Stimulated activated naive CD8-positive, alpha-beta T cell treated with anti-CD3 and anti-CD28 coated beads, Interleukin-15, amount 100 ng/mL, for 72 hours (primary cell): Measurements from ENCODE around the gene ALPK3.

Experiments used
- ATAC-seq: fragments of 150-1000 bp; cut with Tn5 transposase; 2 replicates; pipeline ENCODE4 v1.10.0; 2021; ENCODE audit warnings: mild to moderate bottlenecking, moderate library complexity
- DNase-seq, 2 donors: peaks; one replicate each; pipeline ENCODE4 v3.0.0; 2021 to 2022
- H3K27ac Mint-ChIP-seq, 2 donors: one replicate each; pipeline ENCODE4 v1.8.0; 2022; ENCODE audit warnings: mild to moderate bottlenecking in 2 of 2, mixed read lengths in 2 of 2, moderate library complexity in 2 of 2
- H3K27me3 Mint-ChIP-seq: one replicate; pipeline ENCODE4 v1.8.0; 2022; ENCODE audit warnings: mixed read lengths
- H3K4me1 Mint-ChIP-seq: one replicate; pipeline ENCODE4 v1.8.0; 2022; ENCODE audit warnings: mild to moderate bottlenecking, mixed read lengths
- H3K4me3 Mint-ChIP-seq, 2 donors: one replicate each; pipeline ENCODE4 v1.8.0; 2022; ENCODE audit warnings: mild to moderate bottlenecking in 2 of 2, mixed read lengths in 2 of 2, moderate library complexity in 1 of 2
- H3K9me3 Mint-ChIP-seq, 2 donors: one replicate each; pipeline ENCODE4 v1.8.0; 2022; ENCODE audit warnings: mixed read lengths in 2 of 2

Gene ALPK3

GRCh38 chr15:84829428-84829827, 12.3 kb downstream of the ALPK3 start:
- Mint-ChIP-seq H3K27ac (no peak overlapping the region), H3K4me3 (no peak overlapping the region), H3K9me3 (no peaks in the 10 kb centered on the region), H3K27me3 (no peaks in the 10 kb centered on the region), H3K4me1 (no peaks in the 10 kb centered on the region)
- no peak for ATAC-seq
- DNase-seq: no peak

GRCh38 chr15:84830036-84830435, 12.9 kb downstream of the ALPK3 start:
- Mint-ChIP-seq H3K27ac (no peak overlapping the region), H3K9me3 (no peaks in the 10 kb centered on the region), H3K4me3 (no peak overlapping the region), H3K27me3 (no peaks in the 10 kb centered on the region), H3K4me1 (no peaks in the 10 kb centered on the region)
- DNase-seq: no peak
- no peak for ATAC-seq

- Mint-ChIP-seq H3K27ac (no peak overlapping the region), H3K4me3 (no peak overlapping the region), H3K9me3 (no peaks in the 10 kb centered on the region), H3K4me1 (no peaks in the 10 kb centered on the region), H3K27me3 (peaks cover 2% of the 10 kb centered on the region)
- DNase-seq: no peak
- no peak for ATAC-seq
These were observed 13.9 kb downstream of the ALPK3 start for GRCh38 chr15:84831028-84831427.

- no peak for DNase-seq
- Mint-ChIP-seq H3K9me3 (no peaks in the 10 kb centered on the region), H3K27me3 (peaks cover 8% of the 10 kb centered on the region), H3K27ac (no peak overlapping the region), H3K4me3 (no peak overlapping the region), H3K4me1 (no peaks in the 10 kb centered on the region)
- ATAC-seq: no peak
These were observed 14.5 kb downstream of the ALPK3 start for GRCh38 chr15:84831613-84832012.

DNA sequence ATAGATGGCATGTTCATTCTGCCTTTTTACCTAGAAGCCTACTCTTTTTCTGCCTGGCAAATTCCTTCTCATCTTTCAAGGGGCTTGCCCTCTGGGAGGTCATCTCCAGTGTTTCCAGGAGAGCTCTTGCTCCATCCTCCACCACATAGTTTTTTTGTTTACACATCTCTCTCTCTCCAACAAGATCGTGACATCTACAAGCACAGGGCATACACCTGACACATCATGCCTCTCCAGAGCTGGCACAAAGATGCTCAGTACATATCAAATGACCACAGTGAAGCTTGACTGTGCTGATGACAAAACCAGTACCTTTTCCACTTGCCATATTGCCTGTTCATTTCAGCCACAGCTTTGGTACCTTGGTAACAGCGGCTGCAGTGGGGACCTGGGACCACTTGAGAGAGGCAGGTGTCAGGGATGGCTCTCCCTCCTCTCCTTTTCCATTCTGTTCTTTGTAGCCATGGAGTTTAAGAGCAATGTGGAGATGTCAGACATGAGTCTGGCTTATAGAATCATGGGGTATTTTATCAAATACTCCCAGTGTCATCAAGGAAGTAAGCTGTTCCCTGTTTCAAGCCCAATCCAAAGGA, 15.4 kb downstream of the ALPK3 start:
- H3K27me3 Mint-ChIP-seq: peaks cover 9% of the 10 kb centered on the region
- no peaks in the 10 kb centered on the region for H3K9me3 Mint-ChIP-seq
- DNase-seq: no peak
- no peaks in the 10 kb centered on the region for H3K4me1 Mint-ChIP-seq
- no peak overlapping the region for H3K4me3 Mint-ChIP-seq
- no peak overlapping the region for H3K27ac Mint-ChIP-seq
- ATAC-seq: no peak

DNA sequence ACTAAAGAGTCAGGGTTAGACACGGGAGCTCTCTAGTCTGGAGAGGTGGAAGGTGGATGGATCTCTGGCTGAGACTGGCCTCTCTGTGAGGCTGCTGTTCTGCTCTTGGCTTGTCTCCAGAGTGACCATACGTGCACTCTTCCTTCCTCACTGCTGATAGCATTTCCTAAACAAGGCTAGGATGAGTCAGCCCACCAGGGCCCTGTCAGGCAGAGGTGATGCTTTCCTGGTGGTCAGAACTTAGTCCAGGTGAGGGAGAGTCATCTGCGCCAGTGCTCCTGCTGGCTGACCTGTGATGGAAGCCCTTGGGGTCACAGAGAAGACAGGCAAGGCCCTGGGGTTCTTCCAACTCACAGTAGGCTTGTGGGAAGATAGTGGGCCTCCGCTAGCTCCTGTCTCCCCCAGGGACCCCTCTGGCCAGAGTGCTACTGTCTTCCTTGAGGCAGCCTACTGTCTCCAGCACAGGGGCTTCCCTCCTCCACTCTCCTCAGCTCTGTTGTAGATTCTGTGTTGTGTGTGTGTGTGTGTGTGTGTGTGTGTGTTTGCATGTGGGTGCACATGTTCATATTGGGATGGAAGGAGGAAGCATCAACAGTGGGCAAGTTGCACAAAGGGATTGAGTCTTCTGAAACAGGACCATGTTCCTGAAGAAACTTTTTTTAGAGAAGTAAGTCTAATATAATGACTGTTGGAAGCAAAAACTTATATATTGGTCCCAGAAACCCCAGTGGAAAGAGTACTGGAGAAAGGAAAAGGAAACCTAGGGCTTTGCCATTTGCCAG, 16.5 kb downstream of the ALPK3 start:
- Mint-ChIP-seq H3K27me3 (peaks cover 9% of the 10 kb centered on the region), H3K9me3 (no peaks in the 10 kb centered on the region), H3K27ac (no peak overlapping the region), H3K4me3 (no peak overlapping the region), H3K4me1 (no peaks in the 10 kb centered on the region)
- ATAC-seq (no peak), DNase-seq (no peak)

GRCh38 chr15:84834229-84834955, 17.2 kb downstream of the ALPK3 start:
- Mint-ChIP-seq H3K9me3 (no peaks in the 10 kb centered on the region), H3K27me3 (peaks cover 9% of the 10 kb centered on the region), H3K4me3 (no peak overlapping the region), H3K27ac (no peak overlapping the region), H3K4me1 (no peaks in the 10 kb centered on the region)
- ATAC-seq: no peak
- no peak for DNase-seq

DNA sequence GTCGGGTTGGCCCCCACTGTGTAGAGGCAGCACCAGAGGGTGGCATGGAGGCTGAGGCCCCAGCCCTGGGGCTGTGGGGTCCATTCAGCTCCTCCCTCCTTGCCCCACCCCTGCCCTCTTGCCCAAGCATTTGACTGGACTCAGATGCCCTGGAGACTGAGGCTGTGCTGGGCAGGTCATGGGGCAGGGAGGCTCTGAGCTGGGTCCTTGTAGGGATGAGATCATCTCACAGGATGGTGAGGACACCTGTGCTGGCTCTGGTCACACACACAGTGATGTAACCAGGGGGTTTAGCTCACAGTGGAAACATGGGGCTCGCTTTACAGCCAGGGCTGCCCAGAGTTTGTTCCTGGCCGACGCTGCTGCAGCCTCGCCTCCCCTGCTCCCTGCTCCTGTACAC, 17.8 kb downstream of the ALPK3 start:
- Mint-ChIP-seq H3K27ac (no peak overlapping the region), H3K4me1 (no peaks in the 10 kb centered on the region), H3K4me3 (no peak overlapping the region), H3K9me3 (no peaks in the 10 kb centered on the region), H3K27me3 (peaks cover 9% of the 10 kb centered on the region)
- DNase-seq (no peak), ATAC-seq (no peak)

DNA sequence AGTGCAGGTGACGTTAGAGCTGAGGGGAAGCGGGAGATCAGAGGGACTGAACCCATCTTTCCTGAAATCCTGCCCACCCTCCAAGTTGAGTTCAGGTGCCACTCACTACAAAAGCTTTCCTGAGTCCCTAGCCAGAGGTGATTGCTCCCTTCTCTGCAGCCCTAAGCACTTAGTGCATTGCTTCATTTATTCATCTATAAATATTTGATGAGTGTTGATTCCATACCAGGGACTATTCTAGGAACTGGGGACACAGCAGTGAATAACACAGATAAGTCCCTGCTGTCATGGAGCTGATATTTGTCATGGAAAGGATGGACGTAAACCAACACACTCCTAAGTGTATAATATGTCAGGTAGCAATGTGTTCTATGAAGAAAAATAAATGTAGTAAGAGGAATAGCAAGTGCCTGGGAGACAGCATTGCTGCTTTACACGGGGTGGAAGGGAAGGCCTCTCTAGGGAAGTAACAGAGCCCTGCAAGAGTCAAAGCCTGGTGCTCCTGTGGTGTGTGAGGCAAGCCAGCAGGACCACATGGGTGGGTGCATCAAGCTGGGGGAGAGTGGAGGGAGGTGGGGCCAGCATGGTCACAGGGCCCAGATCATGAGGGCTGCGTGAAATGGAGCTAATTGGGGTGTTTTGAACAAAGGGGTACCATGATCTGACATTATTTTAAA, 18.6 kb downstream of the ALPK3 start:
- Mint-ChIP-seq H3K9me3 (no peaks in the 10 kb centered on the region), H3K4me3 (no peak overlapping the region), H3K4me1 (peaks cover 2% of the 10 kb centered on the region), H3K27ac (no peak overlapping the region), H3K27me3 (peaks cover 9% of the 10 kb centered on the region)
- no peak for ATAC-seq
- DNase-seq: no peak

DNA sequence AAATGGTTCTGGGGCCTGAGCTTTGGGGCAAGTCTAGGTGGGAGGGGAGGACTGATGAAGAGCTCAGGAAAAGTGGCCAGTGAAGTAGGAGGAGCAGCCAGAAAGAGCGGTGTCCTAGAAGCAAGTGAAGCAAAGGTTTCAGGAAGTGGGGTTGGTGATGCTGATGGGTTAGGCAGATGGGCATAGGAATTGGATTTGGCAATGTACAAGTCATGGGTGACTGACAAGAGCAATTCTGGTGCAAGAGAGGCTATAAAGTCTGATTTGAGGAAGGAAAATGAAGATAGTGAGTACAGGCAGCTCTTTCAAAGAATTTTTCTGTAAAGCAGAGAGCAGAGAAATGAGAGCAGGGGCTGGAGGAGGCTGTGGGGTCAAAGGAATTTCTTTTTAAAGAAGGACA, 19.7 kb downstream of the ALPK3 start:
- no peaks in the 10 kb centered on the region for H3K9me3 Mint-ChIP-seq
- H3K27me3 Mint-ChIP-seq: peaks cover 9% of the 10 kb centered on the region
- no peak for DNase-seq
- peak overlapping the region; percentile 13 to 31 for H3K27ac Mint-ChIP-seq
- H3K4me3 Mint-ChIP-seq: no peak overlapping the region
- ATAC-seq: no peak
- H3K4me1 Mint-ChIP-seq: peaks cover 4% of the 10 kb centered on the region

- peak overlapping the region in 1 of 2 donors; percentile 2 for H3K27ac Mint-ChIP-seq
- no peak overlapping the region for H3K4me3 Mint-ChIP-seq
- H3K4me1 Mint-ChIP-seq: peaks cover 4% of the 10 kb centered on the region
- peaks cover 9% of the 10 kb centered on the region for H3K27me3 Mint-ChIP-seq
- ATAC-seq: no peak
- H3K9me3 Mint-ChIP-seq: no peaks in the 10 kb centered on the region
- no peak for DNase-seq
These were observed 22.6 kb downstream of the ALPK3 start for GRCh38 chr15:84839714-84840113.

GRCh38 chr15:84840255-84840654, 23.1 kb downstream of the ALPK3 start:
- Mint-ChIP-seq H3K27me3 (peaks cover 9% of the 10 kb centered on the region), H3K4me1 (peaks cover 4% of the 10 kb centered on the region), H3K4me3 (no peak overlapping the region), H3K9me3 (no peaks in the 10 kb centered on the region), H3K27ac (no peak overlapping the region)
- ATAC-seq (no peak), DNase-seq (no peak)

GRCh38 chr15:84840741-84841429, 23.7 kb downstream of the ALPK3 start:
- Mint-ChIP-seq H3K4me3 (no peak overlapping the region), H3K27me3 (peaks cover 8% of the 10 kb centered on the region), H3K4me1 (peaks cover 4% of the 10 kb centered on the region), H3K9me3 (no peaks in the 10 kb centered on the region), H3K27ac (no peak overlapping the region)
- no peak for DNase-seq
- ATAC-seq: no peak

DNA sequence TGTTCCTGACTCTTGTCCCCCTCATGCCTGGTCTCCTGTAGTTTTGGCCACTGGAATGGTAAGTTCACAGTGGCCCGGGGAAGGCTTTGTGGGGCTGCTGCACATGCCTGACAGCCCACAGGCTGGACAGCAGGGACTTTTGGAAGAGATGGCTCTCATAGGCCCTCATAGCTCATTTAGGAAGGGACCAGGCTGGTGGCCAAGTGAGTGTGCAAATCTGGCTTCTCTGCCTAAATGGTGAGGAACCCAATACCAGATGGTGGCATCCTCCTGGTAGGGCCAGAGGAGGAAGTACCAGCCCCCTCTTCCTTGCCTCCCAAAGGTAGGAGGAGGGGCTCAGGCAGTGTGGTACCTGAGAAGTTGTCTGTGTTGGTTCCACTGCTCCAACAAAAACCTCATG, 25.6 kb downstream of the ALPK3 start:
- Mint-ChIP-seq H3K9me3 (peaks cover 11 to 14% of the 10 kb centered on the region in 2 donors), H3K4me1 (peaks cover 4% of the 10 kb centered on the region), H3K27me3 (no peaks in the 10 kb centered on the region), H3K27ac (no peak overlapping the region), H3K4me3 (no peak overlapping the region)
- ATAC-seq (no peak), DNase-seq (no peak)

DNA sequence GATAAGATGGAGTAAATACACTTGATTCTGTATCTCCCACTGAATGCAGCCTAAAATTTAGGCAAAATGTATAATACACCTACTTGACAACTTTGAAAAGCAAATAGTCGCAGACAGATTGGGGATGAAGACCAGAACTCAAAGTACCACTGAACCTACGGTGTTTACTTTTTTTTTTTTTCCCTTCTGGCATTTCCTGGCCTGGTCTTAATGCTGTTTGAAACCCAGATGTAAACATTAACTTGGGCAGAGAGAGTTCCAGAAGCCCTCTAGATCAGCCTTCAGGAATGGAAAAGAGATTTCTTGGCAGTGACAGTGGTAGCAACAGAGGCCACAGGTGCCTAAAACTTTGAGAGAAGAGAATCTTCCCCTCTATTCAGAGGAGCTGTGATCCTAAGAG, 27.8 kb downstream of the ALPK3 start:
- H3K4me3 Mint-ChIP-seq: no peak overlapping the region
- H3K4me1 Mint-ChIP-seq: peaks cover 4% of the 10 kb centered on the region
- DNase-seq (no peak), ATAC-seq (no peak)
- peaks cover 14 to 15% of the 10 kb centered on the region in 2 donors for H3K9me3 Mint-ChIP-seq
- no peak overlapping the region for H3K27ac Mint-ChIP-seq
- H3K27me3 Mint-ChIP-seq: no peaks in the 10 kb centered on the region
